Non-pigmented ciliary epithelial cell (primary cell): Measurements from ENCODE around the gene EMD.
A peak's percentile ranks its signal among the peaks of the same experiment; 100 is the strongest.

Experiments
- DNase-seq: peaks from one replicate; pipeline ENCODE4 v3.0.0-alpha.2; 2010; ENCODE audit warnings: low read depth

EMD gene

GRCh38 chrX:154355094-154355775 lies 23.9 kb upstream of the EMD start:
- DNase-seq, result no peak

- no peak for DNase-seq
Observed at GRCh38 chrX:154355776-154356140, 23.3 kb upstream of the EMD start.

GRCh38 chrX:154356596-154356995 lies 22.5 kb upstream of the EMD start:
- no peak for DNase-seq

GRCh38 chrX:154357205-154357604 lies 21.9 kb upstream of the EMD start:
- DNase-seq, result no peak

- no peak for DNase-seq
Observed at GRCh38 chrX:154358011-154358410, 21.1 kb upstream of the EMD start.

- DNase-seq, result no peak
Observed at GRCh38 chrX:154358829-154359228, 20.3 kb upstream of the EMD start.

GRCh38 chrX:154359362-154360154 lies 19.5 kb upstream of the EMD start:
- DNase-seq, result no peak

GRCh38 chrX:154360155-154360713 lies 18.9 kb upstream of the EMD start:
- no peak for DNase-seq

- no peak for DNase-seq
Observed at GRCh38 chrX:154362085-154362742, 16.9 kb upstream of the EMD start.

GRCh38 chrX:154363706-154364439 lies 15.2 kb upstream of the EMD start:
- DNase-seq, result no peak

GRCh38 chrX:154365052-154365600 lies 14.0 kb upstream of the EMD start:
- no peak for DNase-seq

- no peak for DNase-seq
Observed at GRCh38 chrX:154365997-154366665, 13.0 kb upstream of the EMD start.

GRCh38 chrX:154366666-154367055 lies 12.4 kb upstream of the EMD start:
- DNase-seq, result no peak

- no peak for DNase-seq
Observed at GRCh38 chrX:154367474-154368308, 11.4 kb upstream of the EMD start.

- DNase-seq, result peak; percentile 65
Observed at GRCh38 chrX:154368630-154369448, 10.3 kb upstream of the EMD start.

GRCh38 chrX:154369449-154370299 lies 9.4 kb upstream of the EMD start:
- peak; percentile 78 for DNase-seq

GRCh38 chrX:154370300-154371016 lies 8.6 kb upstream of the EMD start:
- no peak for DNase-seq
